HG03558 (cell line): ENCODE measurements around the gene COX6B2.
A peak's percentile ranks its signal among the peaks of the same experiment; 100 is the strongest.
"Not testable (repeated sequence)": the region's sequence is repeated elsewhere in the genome, so short reads cannot be mapped to it uniquely, and the experiment has no call there.

Experiments used
- ATAC-seq: cut with Tn5 transposase; IDR thresholded peaks from one replicate; pipeline ENCODE4 v1.9.1; 2021; ENCODE audit warnings: moderate number of reproducible peaks; ENCODE audit not compliant: unreplicated experiment; ENCODE audit errors: extremely low read depth

The COX6B2 gene

GRCh38 chr19:55345101-55345817 lies 9.3 kb downstream of the COX6B2 start:
- ATAC-seq: no peak

GRCh38 chr19:55344444-55344843 lies 10.1 kb downstream of the COX6B2 start:
- no peak for ATAC-seq

GRCh38 chr19:55341595-55342531 lies 12.7 kb downstream of the COX6B2 start:
- ATAC-seq: no peak

- ATAC-seq: no peak
Measured at GRCh38 chr19:55341171-55341588, 13.3 kb downstream of the COX6B2 start.

- no peak for ATAC-seq
Measured at GRCh38 chr19:55340784-55341147, 13.8 kb downstream of the COX6B2 start.

- no peak for ATAC-seq
Measured at GRCh38 chr19:55339889-55340783, 14.4 kb downstream of the COX6B2 start.

GRCh38 chr19:55339105-55339888 lies 15.2 kb downstream of the COX6B2 start, which contains the start of gene KMT5C:
Gene KMT5C, plus strand, starts transcription at chr19:55339876. Its CDS starts 2,061 bp downstream, at chr19:55341937.
- ATAC-seq: peak; percentile 67

- ATAC-seq: no peak
Measured at GRCh38 chr19:55336101-55336500, 18.4 kb downstream of the COX6B2 start.

- no peak for ATAC-seq
Measured at GRCh38 chr19:55333870-55334269, 20.6 kb downstream of the COX6B2 start.

GRCh38 chr19:55329791-55330190 lies 24.7 kb downstream of the COX6B2 start:
- ATAC-seq: not testable (repeated sequence)

- ATAC-seq: not testable (repeated sequence)
Measured at GRCh38 chr19:55328774-55329318, 25.7 kb downstream of the COX6B2 start.

- no peak for ATAC-seq
Measured at GRCh38 chr19:55325172-55325571, 29.3 kb downstream of the COX6B2 start, which contains the start of gene TMEM150B. Gene TMEM150B, minus strand, starts transcription at chr19:55325341. Its CDS starts 4,305 bp downstream, at chr19:55321036.

GRCh38 chr19:55324662-55325061 lies 29.9 kb downstream of the COX6B2 start:
- no peak for ATAC-seq

GRCh38 chr19:55322204-55322885 lies 32.2 kb downstream of the COX6B2 start:
- no peak for ATAC-seq

GRCh38 chr19:55321466-55322137 lies 32.9 kb downstream of the COX6B2 start:
- no peak for ATAC-seq

GRCh38 chr19:55320844-55321419 lies 33.6 kb downstream of the COX6B2 start:
- ATAC-seq: no peak

GRCh38 chr19:55319785-55320184 lies 34.7 kb downstream of the COX6B2 start:
- ATAC-seq: no peak

- ATAC-seq: no peak
Measured at GRCh38 chr19:55316646-55317045, 37.9 kb downstream of the COX6B2 start.
